ENCODE data around the gene KCNG4. TPM values are rescaled to one million over a fixed set of nuclear protein-coding genes. Genes with fewer than 3 reads are reported as not detected.

KCNG4 gene
- total and polyA plus RNA-seq, 2 of the 8 experiments (the other 6 are each of a cell fraction or from before 2014, with no cell fraction given) = not detected

DNA sequence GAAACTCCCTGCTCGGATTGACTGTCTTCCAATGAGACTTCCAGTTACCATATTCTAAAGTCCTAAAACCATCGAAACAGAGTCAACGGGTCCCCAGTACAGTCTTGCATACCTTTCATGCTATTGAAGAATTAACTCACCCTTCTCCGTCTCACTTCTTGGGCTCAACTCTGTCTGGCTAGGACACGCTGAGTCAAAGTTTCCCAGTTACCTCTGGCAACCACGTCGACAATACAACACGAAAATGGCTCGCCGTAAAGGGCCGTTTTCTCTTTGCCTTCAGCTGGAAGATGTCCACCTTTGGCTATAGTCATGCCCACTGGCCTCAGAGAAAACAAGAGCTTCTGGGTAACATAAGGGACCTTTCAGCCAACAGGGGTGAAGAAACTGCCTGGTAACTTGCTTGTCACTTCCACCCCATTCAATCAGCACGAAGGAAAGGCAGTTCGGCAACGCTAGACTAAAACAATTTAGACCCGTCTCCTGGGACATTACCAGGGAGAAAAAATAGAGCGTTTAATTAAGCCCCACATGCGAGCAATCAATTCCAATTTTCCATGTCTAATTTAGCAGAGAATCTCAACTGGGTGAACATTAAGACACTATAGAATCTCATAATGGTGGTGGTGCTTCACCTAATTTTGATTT lies 21.5 kb downstream of the KCNG4 start:
- no peak overlapping the region for H3K4me2 ChIP-seq (ENCODE audit: insufficient read depth in 1 of 2, low read depth in 2 of 2, low read length in 2 of 2)
- H2AK5ac ChIP-seq (ENCODE audit: low read depth, low read length) = no peak overlapping the region
- H3K18ac ChIP-seq (ENCODE audit: extremely low read depth, low read length) = no peak overlapping the region
- H3K23ac ChIP-seq (ENCODE audit: insufficient read length) = no peak overlapping the region
- H4K20me1 ChIP-seq (replicated peaks in 1 of 2; ENCODE audit: control insufficient read depth in 1 of 2, insufficient read depth in 2 of 2, low read length in 2 of 2) = no peaks in the 10 kb centered on the region
- peaks cover 0 to 3% (median 1%) of the 10 kb centered on the region in 4 experiments; a peak in 3 of 7 replicates for H3K4me1 ChIP-seq (replicated peaks in 1 of 4; ENCODE audit: control insufficient read depth in 3 of 4, insufficient read depth in 4 of 4, low read length in 3 of 4)
- no peak overlapping the region for H3K27ac ChIP-seq (ENCODE audit: low read depth, low read length)
- no peak overlapping the region for H2BK5ac ChIP-seq (ENCODE audit: low read depth, low read length)
- no peaks in the 10 kb centered on the region for H3K79me1 ChIP-seq (ENCODE audit: low read depth, low read length)
- WGBS, 2 experiments (ENCODE audit: extremely low coverage in 1 of 2, insufficient coverage in 1 of 2, insufficient read length in 1 of 2, insufficient replicate concordance in 2 of 2, low coverage in 1 of 2, low lambda C conversion rate in 2 of 2, missing lambda C conversion rate in 1 of 2) = 93% methylated on average over 17 of the region's 17 CpGs; no CpG with 5 or more reads in 1 of the 2 experiments
- ChIA-PET POLR2A (ENCODE audit: partially characterized antibody) (interaction anchor here (0.9 to 1.1 kb wide), 2 partner anchors 24 to 196 kb away, joined by 3 read pairs; no protein-coding TSS in a partner anchor), CTCF (ENCODE audit: partially characterized antibody) (interaction anchor here (0.5 to 1.0 kb wide), 3 partner anchors 43 to 90 kb away, joined by 3 to 5 read pairs (median 3); no protein-coding TSS in a partner anchor)
- no peak overlapping the region for H3K14ac ChIP-seq (ENCODE audit: insufficient read length)
- no peak overlapping the region for H2BK12ac ChIP-seq (ENCODE audit: low read depth, low read length)
- H2BK120ac ChIP-seq (replicated peaks; ENCODE audit: low read depth, low read length) = no peak overlapping the region
- no peaks in the 10 kb centered on the region for H3K36me3 ChIP-seq (ENCODE audit: control insufficient read depth in 2 of 4, insufficient read depth in 4 of 4, low read length in 3 of 4)
- no peaks in the 10 kb centered on the region for H3K79me2 ChIP-seq (ENCODE audit: control insufficient read depth in 1 of 2, insufficient read depth in 2 of 2, low read length in 2 of 2)
- no peak overlapping the region for H4K5ac ChIP-seq (ENCODE audit: insufficient read length, low read depth, low read length)
- H2AFZ ChIP-seq (ENCODE audit: low read length) = no peak overlapping the region
- H4K8ac ChIP-seq (ENCODE audit: extremely low read depth, insufficient read depth, low read length) = no peak overlapping the region
- TF ChIP-seq FOSL1 (IDR thresholded peaks at IDR 0.05; ENCODE audit: insufficient read depth, low read depth, low read length) (no peak), POU5F1 (IDR thresholded peaks at IDR 0.05; ENCODE audit: low read depth, low read length) (no peak), BACH1 (IDR thresholded peaks at IDR 0.05; ENCODE audit: low read length) (no peak), CBX8 (IDR thresholded peaks at IDR 0.05; ENCODE audit: borderline replicate concordance, low read depth, low read length) (no peak), ASH2L (IDR thresholded peaks at IDR 0.05; ENCODE audit: low read length) (no peak), CREB1 (IDR thresholded peaks at IDR 0.05) (no peak), RFX5 (IDR thresholded peaks at IDR 0.05; ENCODE audit: borderline replicate concordance, low read depth, low read length) (peak; percentile 59; the same call in 1 of the 2 replicates), BRCA1 (IDR thresholded peaks at IDR 0.05; ENCODE audit: low read depth, low read length) (no peak)
- DNase-seq (ENCODE audit: low read depth in 1 of 2, low spot score in 2 of 2) (no peak), FAIRE-seq (no peak)
- H3K27me3 ChIP-seq (replicated peaks in 1 of 4; ENCODE audit: control insufficient read depth in 3 of 4, extremely low read depth in 1 of 4, insufficient read depth in 3 of 4, low read length in 3 of 4) = no peaks in the 10 kb centered on the region
- H4K91ac ChIP-seq (replicated peaks; ENCODE audit: insufficient read length, low read length) = no peak overlapping the region
- H3K9me3 ChIP-seq (ENCODE audit: insufficient read depth in 2 of 2, low read depth in 1 of 2, low read length in 1 of 2) = no peaks in the 10 kb centered on the region
- no peak overlapping the region for H2BK20ac ChIP-seq (ENCODE audit: low read length)
- H3K56ac ChIP-seq (replicated peaks; ENCODE audit: insufficient read length, low read depth, low read length) = no peak overlapping the region
- H2BK15ac ChIP-seq (ENCODE audit: low read length) = no peak overlapping the region
- no peak overlapping the region for H3K9ac ChIP-seq (replicated peaks in 1 of 4; ENCODE audit: extremely low read depth in 1 of 4, low read depth in 3 of 4, low read length in 3 of 4)
- H3K4me3 ChIP-seq (ENCODE audit: extremely low read depth in 1 of 4, insufficient read depth in 2 of 4, low read depth in 3 of 4, low read length in 4 of 4) = no peak overlapping the region
- H3K23me2 ChIP-seq (ENCODE audit: low read depth, low read length) = no peaks in the 10 kb centered on the region
- H3K4ac ChIP-seq (replicated peaks; ENCODE audit: insufficient read length, low read depth, low read length) = no peak overlapping the region

Measured in H1 (cell line).